ENCODE results near the gene PARD6G. TPM values are rescaled to one million over a fixed set of nuclear protein-coding genes. Genes with fewer than 3 reads are reported as not detected.
A peak's percentile ranks its signal among the peaks of the same experiment; 100 is the strongest.

The PARD6G gene
- total RNA-seq, 1 donor from 2014 or later, result 21.8 TPM

DNA sequence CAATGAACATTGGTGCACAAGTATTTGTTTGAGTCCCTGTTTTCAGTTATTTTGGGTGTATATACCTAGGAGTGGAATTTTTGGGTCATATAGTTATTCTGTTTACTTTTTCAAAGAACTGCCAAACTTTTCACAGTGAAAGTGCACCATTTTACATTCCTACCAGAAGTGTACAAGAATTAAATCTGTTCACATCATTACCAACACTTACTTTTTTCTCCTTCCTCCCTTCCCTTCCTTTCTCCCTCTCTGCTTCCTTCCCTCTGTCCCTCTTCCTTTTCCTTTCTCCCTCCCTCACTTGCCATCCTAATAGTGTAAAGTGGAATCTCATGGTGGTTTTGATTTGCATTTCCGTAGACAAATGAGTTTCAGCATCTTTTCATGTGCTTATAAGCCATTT, 126.4 kb downstream of the PARD6G start:
- Histone ChIP-seq H3K36me3 (peaks cover 26% of the 10 kb centered on the region), H3K27me3 (no peaks in the 10 kb centered on the region), H3K79me2 (ENCODE audit: low read depth) (peaks cover 100% of the 10 kb centered on the region), H3K4me1 (peaks cover 21% of the 10 kb centered on the region), H3K4me2 (no peak overlapping the region), H3K9ac (no peak overlapping the region), H3K4me3 (no peak overlapping the region), H2AFZ (replicated peaks) (no peak overlapping the region), H3K27ac (no peak overlapping the region), H4K20me1 (ENCODE audit: low read depth) (peaks cover 34% of the 10 kb centered on the region), H3K9me3 (ENCODE audit: low read depth) (no peaks in the 10 kb centered on the region), H3F3A (ENCODE audit: low read depth) (peaks cover 28% of the 10 kb centered on the region)
- no peak for TF ChIP-seq EZH2phosphoT487 (IDR thresholded peaks at IDR 0.05)
- TF ChIP-seq EZH2 (IDR thresholded peaks at IDR 0.05), result no peak
- no peak for TF ChIP-seq CTCF (IDR thresholded peaks at IDR 0.05)
- no peak for DNase-seq (ENCODE audit: low spot score)
- Mint-ChIP-seq H3K27ac (no peak overlapping the region), H3K4me3 (no peak overlapping the region), H3K4me1 (peaks cover 2% of the 10 kb centered on the region), H3K27me3 (ENCODE audit: insufficient read depth, low read depth) (peaks cover 2% of the 10 kb centered on the region), H3K36me3 (peaks cover 58% of the 10 kb centered on the region), H3K9me3 (peaks cover 29% of the 10 kb centered on the region)

DNA sequence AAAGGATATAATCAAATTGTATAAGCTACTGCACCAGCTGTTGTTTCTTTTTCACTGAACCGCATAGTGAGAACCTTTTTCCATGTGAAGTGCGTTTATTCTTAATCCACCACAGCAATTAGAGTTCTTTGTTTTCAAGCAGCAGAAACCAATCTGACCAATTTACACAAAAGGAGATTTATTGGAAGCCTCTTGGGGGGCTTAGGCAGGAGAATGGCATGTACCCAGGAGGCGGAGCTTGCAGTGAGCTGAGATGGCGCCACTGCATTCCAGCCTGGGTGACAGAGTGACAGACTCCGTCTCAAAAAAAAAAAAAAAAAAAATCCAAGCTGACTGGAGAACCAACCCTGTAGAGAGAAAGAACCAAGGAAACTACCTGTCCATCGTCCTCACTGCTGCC, 128.2 kb downstream of the PARD6G start:
- peaks cover 32% of the 10 kb centered on the region for H3F3A ChIP-seq (ENCODE audit: low read depth)
- Mint-ChIP-seq H3K36me3 (peaks cover 46% of the 10 kb centered on the region), H3K4me3 (no peak overlapping the region), H3K9me3 (peaks cover 20% of the 10 kb centered on the region), H3K27ac (no peak overlapping the region), H3K27me3 (ENCODE audit: insufficient read depth, low read depth) (peaks cover 2% of the 10 kb centered on the region), H3K4me1 (peaks cover 8% of the 10 kb centered on the region)
- no peaks in the 10 kb centered on the region for H3K9me3 ChIP-seq (ENCODE audit: low read depth)
- H4K20me1 ChIP-seq (ENCODE audit: low read depth), result peaks cover 51% of the 10 kb centered on the region
- H3K4me3 ChIP-seq, result peak overlapping the region; percentile 26
- H3K4me2 ChIP-seq, result peak overlapping the region; percentile 64
- H3K27ac ChIP-seq, result peak overlapping the region; percentile 96
- TF ChIP-seq EZH2phosphoT487 (IDR thresholded peaks at IDR 0.05) (peak; percentile 43), EZH2 (IDR thresholded peaks at IDR 0.05) (no peak), CTCF (IDR thresholded peaks at IDR 0.05) (no peak)
- no peak overlapping the region for H2AFZ ChIP-seq (replicated peaks)
- peak; percentile 72 for DNase-seq (ENCODE audit: low spot score)
- H3K9ac ChIP-seq, result no peak overlapping the region
- peaks cover 100% of the 10 kb centered on the region for H3K79me2 ChIP-seq (ENCODE audit: low read depth)
- H3K27me3 ChIP-seq, result no peaks in the 10 kb centered on the region
- peaks cover 31% of the 10 kb centered on the region for H3K4me1 ChIP-seq
- H3K36me3 ChIP-seq, result peaks cover 18% of the 10 kb centered on the region

DNA sequence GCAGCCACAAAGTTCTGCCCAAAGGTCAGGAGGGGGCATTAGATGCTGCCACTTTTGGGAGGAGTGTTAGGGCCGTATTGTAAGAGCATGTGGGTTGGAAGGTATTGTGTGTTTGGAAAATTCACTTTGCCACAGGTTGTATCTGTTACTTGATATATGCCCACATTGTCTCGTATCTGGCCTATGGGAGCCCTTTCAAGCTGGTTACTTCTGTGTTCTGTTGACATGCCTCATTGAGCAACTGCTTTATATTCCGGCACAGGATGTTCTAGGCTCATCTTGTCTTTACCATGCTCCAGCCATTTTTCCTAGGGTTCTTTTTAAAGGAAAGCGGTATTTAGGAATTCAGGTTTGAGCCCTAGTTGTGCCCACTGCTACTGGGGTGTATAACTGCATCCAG, 132.3 kb downstream of the PARD6G start:
- peaks cover 61% of the 10 kb centered on the region for H3K4me1 ChIP-seq
- no peaks in the 10 kb centered on the region for H3K9me3 Mint-ChIP-seq
- no peak overlapping the region for H2AFZ ChIP-seq (replicated peaks)
- no peak overlapping the region for H3K27ac ChIP-seq
- H3K27me3 Mint-ChIP-seq (ENCODE audit: insufficient read depth, low read depth), result peaks cover 4% of the 10 kb centered on the region
- H3K9ac ChIP-seq, result no peak overlapping the region
- peaks cover 34% of the 10 kb centered on the region for H3F3A ChIP-seq (ENCODE audit: low read depth)
- H3K27me3 ChIP-seq, result no peaks in the 10 kb centered on the region
- DNase-seq (ENCODE audit: low spot score), result no peak
- peaks cover 100% of the 10 kb centered on the region for H3K79me2 ChIP-seq (ENCODE audit: low read depth)
- H3K36me3 ChIP-seq, result no peaks in the 10 kb centered on the region
- H3K4me2 ChIP-seq, result no peak overlapping the region
- peaks cover 36% of the 10 kb centered on the region for H3K36me3 Mint-ChIP-seq
- no peak overlapping the region for H3K27ac Mint-ChIP-seq
- no peaks in the 10 kb centered on the region for H3K9me3 ChIP-seq (ENCODE audit: low read depth)
- peaks cover 24% of the 10 kb centered on the region for H3K4me1 Mint-ChIP-seq
- peaks cover 76% of the 10 kb centered on the region for H4K20me1 ChIP-seq (ENCODE audit: low read depth)
- no peak overlapping the region for H3K4me3 Mint-ChIP-seq
- no peak overlapping the region for H3K4me3 ChIP-seq
- no peak for TF ChIP-seq EZH2 (IDR thresholded peaks at IDR 0.05)
- TF ChIP-seq CTCF (IDR thresholded peaks at IDR 0.05), result no peak

Measured in neural progenitor cell (in vitro differentiated cells).